ENCODE results near the gene CCDC167.

GRCh38 chr6:37523412-37523811 is 23.7 kb upstream of the CCDC167 start:
- TF ChIP-seq CTCF (IDR thresholded peaks at IDR 0.05; ENCODE audit: poor library complexity, severe bottlenecking) (no peak), EZH2 (IDR thresholded peaks at IDR 0.05; ENCODE audit: borderline replicate concordance, insufficient read depth, low read length, poor library complexity, severe bottlenecking) (no peak), POLR2AphosphoS5 (IDR thresholded peaks at IDR 0.05) (no peak), EP300 (conservative IDR thresholded peaks at IDR 0.05; ENCODE audit: poor library complexity, severe bottlenecking) (no peak), MXI1 (conservative IDR thresholded peaks at IDR 0.05; ENCODE audit: poor library complexity, severe bottlenecking) (no peak), SMC3 (conservative IDR thresholded peaks at IDR 0.05; ENCODE audit: poor library complexity) (no peak), TAF1 (IDR thresholded peaks at IDR 0.05; ENCODE audit: low read depth) (no peak)

All from neural cell (in vitro differentiated cells).